H1 (cell line): ENCODE measurements around the gene PIK3R5. TPM values are rescaled to one million over a fixed set of nuclear protein-coding genes. Genes with fewer than 3 reads are reported as not detected.
A peak's percentile ranks its signal among the peaks of the same experiment; 100 is the strongest.

ENCODE experiments used
- CTCF ChIA-PET: fragments of 300-600 bp; sonication (Branson Sonifier 250); formaldehyde crosslinking; loops from one replicate; lab custom pipeline; 2021; ENCODE audit not compliant: partially characterized antibody; lab: Charles Lee
- POLR2A ChIA-PET: fragments of 300-600 bp; sonication (Branson Sonifier 250); formaldehyde crosslinking; loops from one replicate; lab custom pipeline; 2021; ENCODE audit warnings: inconsistent platforms; ENCODE audit not compliant: partially characterized antibody; lab: Charles Lee
- DNase-seq, 2 experiments: peaks; one replicate each; pipeline versions ENCODE4 v3.0.0 to v3.0.0-alpha.2; 2010 to 2022; ENCODE audit warnings: low spot score in 2 of 2, low read depth in 1 of 2, mixed read lengths in 1 of 2
- FAIRE-seq: peaks from 2 replicates; lab custom pipeline; 2011; peaks lifted over from hg19 to GRCh38; lab: Jason Lieb, UNC
- H2AFZ ChIP-seq: 2 replicates; pipeline ENCODE4 v1.8.1; 2012; ENCODE audit warnings: low read length, inconsistent platforms
- H2AK5ac ChIP-seq: 2 replicates; pipeline ENCODE4 v1.6.1; 2013; ENCODE audit warnings: low read depth, low read length
- H2BK120ac ChIP-seq: replicated peaks from 2 replicates; pipeline ENCODE3; 2013; ENCODE audit warnings: low read depth, low read length, inconsistent platforms
- H2BK12ac ChIP-seq: 2 replicates; pipeline ENCODE4 v1.6.1; 2013; ENCODE audit warnings: low read depth, low read length
- H2BK15ac ChIP-seq: 2 replicates; pipeline ENCODE4 v1.6.1; 2013; ENCODE audit warnings: low read length
- H2BK20ac ChIP-seq: 2 replicates; pipeline ENCODE4 v1.6.1; 2013; ENCODE audit warnings: low read length
- H2BK5ac ChIP-seq: 2 replicates; pipeline ENCODE4 v1.6.1; 2013; ENCODE audit warnings: low read depth, low read length
- H3K14ac ChIP-seq: 2 replicates; pipeline ENCODE4 v1.6.1; 2013; ENCODE audit warnings: inconsistent platforms; ENCODE audit not compliant: insufficient read length
- H3K18ac ChIP-seq: 2 replicates; pipeline ENCODE4 v1.6.1; 2013; ENCODE audit warnings: low read length; ENCODE audit errors: extremely low read depth
- H3K23ac ChIP-seq: 2 replicates; pipeline ENCODE4 v1.6.1; 2013; ENCODE audit warnings: inconsistent platforms; ENCODE audit not compliant: insufficient read length
- H3K23me2 ChIP-seq: 2 replicates; pipeline ENCODE4 v1.6.1; 2013; ENCODE audit warnings: low read depth, low read length
- H3K27ac ChIP-seq: 2 replicates; pipeline ENCODE4 v1.6.1; 2011; ENCODE audit warnings: low read depth, low read length, inconsistent platforms
- H3K27me3 ChIP-seq, 4 experiments: replicated peaks in 1 of 4; 1 replicate in 1 of 4; 2 replicates in 3 of 4; pipeline versions ENCODE4 v1.6.1 to v1.8.1; 2011 to 2013; ENCODE audit warnings: low read length in 3 of 4, mild to moderate bottlenecking in 3 of 4, inconsistent platforms in 2 of 4, mixed read lengths in 2 of 4, moderate library complexity in 1 of 4; ENCODE audit not compliant: control insufficient read depth in 3 of 4, insufficient read depth in 3 of 4; ENCODE audit errors: extremely low read depth in 1 of 4
- H3K36me3 ChIP-seq, 4 experiments: 2 replicates each; pipeline versions ENCODE4 v1.6.1 to v1.8.1; 2011 to 2013; ENCODE audit warnings: mild to moderate bottlenecking in 4 of 4, low read length in 3 of 4, moderate library complexity in 2 of 4, control low read depth in 1 of 4, inconsistent platforms in 1 of 4; ENCODE audit not compliant: insufficient read depth in 4 of 4, control insufficient read depth in 2 of 4
- H3K4ac ChIP-seq: replicated peaks from 2 replicates; pipeline ENCODE3; 2013; ENCODE audit warnings: low read length, low read depth, mixed read lengths, inconsistent platforms; ENCODE audit not compliant: insufficient read length
- H3K4me1 ChIP-seq, 4 experiments: replicated peaks in 1 of 4; 1 replicate in 1 of 4; 2 replicates in 3 of 4; pipeline versions ENCODE4 v1.6.1 to v1.8.1; 2011 to 2013; ENCODE audit warnings: low read length in 3 of 4, inconsistent platforms in 2 of 4, mixed read lengths in 1 of 4; ENCODE audit not compliant: insufficient read depth in 4 of 4, control insufficient read depth in 3 of 4
- H3K4me2 ChIP-seq, 2 experiments: 2 replicates each; pipeline versions ENCODE4 v1.6.1 to v1.8.1; 2011 to 2013; ENCODE audit warnings: low read depth in 2 of 2, low read length in 2 of 2, control low read depth in 1 of 2, inconsistent platforms in 1 of 2, mild to moderate bottlenecking in 1 of 2; ENCODE audit not compliant: insufficient read depth in 1 of 2
- H3K4me3 ChIP-seq, 4 experiments: fragments of 200-600, 300-600 bp in 1 of 4; sonication (generic), shearing (Covaris generic), sonication (Bioruptor Twin) in 1 of 4; 2 replicates each; pipeline versions ENCODE4 v1.5.1 to v1.8.1; 2011 to 2016; ENCODE audit warnings: low read length in 4 of 4, low read depth in 3 of 4, control low read depth in 2 of 4, inconsistent platforms in 2 of 4, mild to moderate bottlenecking in 2 of 4, mixed read lengths in 1 of 4, moderate library complexity in 1 of 4; ENCODE audit not compliant: insufficient read depth in 2 of 4; ENCODE audit errors: extremely low read depth in 1 of 4
- H3K56ac ChIP-seq: replicated peaks from 2 replicates; pipeline ENCODE3; 2013; ENCODE audit warnings: low read depth, mild to moderate bottlenecking, mixed read lengths, low read length, inconsistent platforms; ENCODE audit not compliant: insufficient read length
- H3K79me1 ChIP-seq: 2 replicates; pipeline ENCODE4 v1.6.1; 2013; ENCODE audit warnings: low read depth, low read length, control low read depth
- H3K79me2 ChIP-seq, 2 experiments: 2 replicates each; pipeline versions ENCODE4 v1.6.1 to v1.8.1; 2012 to 2013; ENCODE audit warnings: low read length in 2 of 2, mild to moderate bottlenecking in 2 of 2, inconsistent platforms in 1 of 2; ENCODE audit not compliant: insufficient read depth in 2 of 2, control insufficient read depth in 1 of 2
- H3K9ac ChIP-seq, 4 experiments: replicated peaks in 1 of 4; 1 replicate in 1 of 4; 2 replicates in 3 of 4; pipeline versions ENCODE4 v1.6.1 to v1.8.1; 2011 to 2013; ENCODE audit warnings: low read depth in 3 of 4, low read length in 3 of 4, control low read depth in 2 of 4, mild to moderate bottlenecking in 2 of 4, moderate library complexity in 2 of 4, inconsistent platforms in 1 of 4; ENCODE audit errors: extremely low read depth in 1 of 4
- H3K9me3 ChIP-seq, 2 experiments: 2 replicates each; pipeline versions ENCODE4 v1.6.1 to v1.8.1; 2012 to 2013; ENCODE audit warnings: mild to moderate bottlenecking in 2 of 2, moderate library complexity in 2 of 2, control low read depth in 1 of 2, inconsistent platforms in 1 of 2, low read depth in 1 of 2, low read length in 1 of 2, mixed read lengths in 1 of 2; ENCODE audit not compliant: insufficient read depth in 2 of 2
- H4K20me1 ChIP-seq, 2 experiments: replicated peaks in 1 of 2; 2 replicates each; pipeline versions ENCODE3 to v1.8.1; 2011 to 2013; ENCODE audit warnings: inconsistent platforms in 2 of 2, low read length in 2 of 2, mild to moderate bottlenecking in 1 of 2; ENCODE audit not compliant: insufficient read depth in 2 of 2, control insufficient read depth in 1 of 2
- H4K5ac ChIP-seq: 2 replicates; pipeline ENCODE4 v1.6.1; 2013; ENCODE audit warnings: low read length, low read depth, mixed read lengths, inconsistent platforms; ENCODE audit not compliant: insufficient read length
- H4K8ac ChIP-seq: 2 replicates; pipeline ENCODE4 v1.8.0; 2013; ENCODE audit warnings: mild to moderate bottlenecking, moderate library complexity, low read length, inconsistent platforms; ENCODE audit not compliant: insufficient read depth; ENCODE audit errors: extremely low read depth
- H4K91ac ChIP-seq: replicated peaks from 2 replicates; pipeline ENCODE3; 2013; ENCODE audit warnings: low read length, mixed read lengths, inconsistent platforms; ENCODE audit not compliant: insufficient read length
- PHF8 ChIP-seq: fragments of 200-600 bp; sonication (generic); conservative IDR thresholded peaks from 2 replicates; pipeline ENCODE4 v1.7.1; 2012; ENCODE audit warnings: low read depth, mild to moderate bottlenecking, inconsistent platforms, low read length, moderate library complexity
- SP4 ChIP-seq: IDR thresholded peaks from 2 replicates; pipeline ENCODE4 v1.6.1; 2012; ENCODE audit warnings: low read length, inconsistent platforms
- SRF ChIP-seq: IDR thresholded peaks from 2 replicates; pipeline ENCODE4 v1.6.1; 2011; ENCODE audit warnings: mild to moderate bottlenecking, low read depth, low read length, moderate library complexity
- YY1 ChIP-seq: IDR thresholded peaks from 2 replicates; pipeline ENCODE4 v1.6.1; 2011; ENCODE audit warnings: low read depth, mild to moderate bottlenecking, low read length
- whole genome bisulfite sequencing, 2 experiments: shearing (Covaris generic) in 1 of 2; methylation state at CpG; one replicate each; pipeline versions ENCODE4 v1.1.6 to v1.1.7; 2013 to 2015; ENCODE audit warnings: low lambda C conversion rate in 2 of 2, mixed read lengths in 2 of 2, inconsistent platforms in 1 of 2, low coverage in 1 of 2, missing lambda C conversion rate in 1 of 2; ENCODE audit not compliant: insufficient replicate concordance in 2 of 2, insufficient coverage in 1 of 2, insufficient read length in 1 of 2; ENCODE audit errors: extremely low coverage in 1 of 2, missing lambda C conversion rate in 1 of 2; 5-methylcytosine and 5-hydroxymethylcytosine counted together
- polyA plus RNA-seq, 7 experiments: library from polyadenylated mRNA; depleted of rRNA in 3 of 7; stranded (reverse) in 5 of 7; unstranded in 2 of 7; fragments of >200 nt in 5 of 7; fragments of 200-250 nt in 2 of 7; gene quantifications; 1 replicate in 5 of 7; 2 replicates in 1 of 7; 4 replicates in 1 of 7; pipeline versions ENCODE4 v1.2.1 to v1.2.3, GENCODE V29; 2011 to 2013; ENCODE audit warnings: missing spikeins in 2 of 7, mixed read lengths in 2 of 7
- total RNA-seq: library from RNA; stranded (reverse); fragmentation: NEBNext Ultra II Directional; extraction: Animal tissue kit (Norgen Biotek cat#: 25700); gene quantifications from 2 replicates; pipeline ENCODE4 v1.2.1, GENCODE V29; 2021

The PIK3R5 gene
- total and polyA plus RNA-seq, 2 of the 8 experiments (the other 6 are each of a cell fraction or from before 2014, with no cell fraction given), result 2.7 to 4.3 TPM

DNA sequence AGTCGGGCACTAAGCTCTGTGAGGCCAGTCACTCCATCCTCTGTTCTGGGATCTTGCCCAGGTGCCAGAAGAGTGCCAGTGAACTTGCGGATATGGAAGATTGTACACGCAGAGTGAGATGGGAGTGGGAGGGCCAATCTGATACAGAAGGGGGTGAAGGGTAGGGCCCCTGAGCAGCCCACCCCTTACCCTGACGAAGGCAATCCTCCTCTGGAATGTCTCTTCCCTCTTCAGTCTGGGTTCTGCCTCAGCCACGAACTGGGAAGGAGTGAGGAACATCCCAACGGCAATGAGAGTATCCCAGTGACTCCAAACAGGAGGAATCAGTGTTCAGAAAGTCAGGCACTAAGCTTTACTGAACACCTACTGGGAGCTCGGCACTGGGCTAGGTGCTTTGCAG lies 86.1 kb downstream of the PIK3R5 start:
- 82% methylated on average over 7 of the region's 7 CpGs; no CpG with 5 or more reads in 1 of the 2 experiments for WGBS, 2 experiments
- POLR2A ChIA-PET, result no interaction called here
- Histone ChIP-seq H2BK20ac (no peak overlapping the region), H2BK5ac (0 out of 2 replicates have a peak overlapping the region, but pooled peaks have one; percentile 12), H3K79me2 (no peaks in the 10 kb centered on the region), H3K23ac (no peak overlapping the region), H3K27ac (no peak overlapping the region), H3K56ac (no peak overlapping the region), H3K18ac (no peak overlapping the region), H4K91ac (no peak overlapping the region), H3K14ac (no peak overlapping the region), H3K4me3 (no peak overlapping the region), H3K4ac (no peak overlapping the region), H2AFZ (no peak overlapping the region), H3K9ac (no peak overlapping the region), H2AK5ac (no peak overlapping the region), H3K27me3 (no peaks in the 10 kb centered on the region), H3K4me1 (peaks cover 0 to 9% (median 5%) of the 10 kb centered on the region in 4 experiments; a peak in 4 of 7 replicates), H2BK120ac (no peak overlapping the region), H3K36me3 (no peaks in the 10 kb centered on the region), H3K4me2 (no peak overlapping the region), H4K5ac (no peak overlapping the region), H2BK12ac (no peak overlapping the region), H3K79me1 (no peaks in the 10 kb centered on the region), H3K23me2 (no peaks in the 10 kb centered on the region; the same call in 1 of the 2 replicates), H3K9me3 (no peaks in the 10 kb centered on the region), H4K20me1 (no peaks in the 10 kb centered on the region), H4K8ac (no peak overlapping the region), H2BK15ac (no peak overlapping the region)
- TF ChIP-seq PHF8 (no peak), SRF (no peak), SP4 (no peak), YY1 (no peak)
- FAIRE-seq (no peak), DNase-seq (no peak)
- CTCF ChIA-PET, result interaction anchor here (1.2 to 3.1 kb wide), 2 partner anchors 9 to 54 kb away, joined by 3 to 19 read pairs; no protein-coding TSS in a partner anchor
